ENCODE results near the gene COL6A5. TPM values are rescaled to one million over a fixed set of nuclear protein-coding genes. Genes with fewer than 3 reads are reported as not detected.

COL6A5 gene
- total RNA-seq, 1 donor from 2014 or later = not detected

GRCh38 chr3:130509008-130509407 is 163.5 kb downstream of the COL6A5 start:
- no peak for DNase-seq (ENCODE audit: low spot score)
- ATAC-seq = no peak

GRCh38 chr3:130514681-130515080 is 169.2 kb downstream of the COL6A5 start:
- ATAC-seq (no peak), DNase-seq (ENCODE audit: low spot score) (no peak)

- ATAC-seq (no peak), DNase-seq (ENCODE audit: low spot score) (no peak)
Observed at GRCh38 chr3:130515755-130516154, 170.3 kb downstream of the COL6A5 start.

GRCh38 chr3:130516645-130517512 is 171.4 kb downstream of the COL6A5 start, which contains the start of gene COL6A6:
Gene COL6A6, plus strand, starts transcription at chr3:130517177. Its CDS starts 43,188 bp downstream, at chr3:130560365.
- ATAC-seq = no peak
- no peak for DNase-seq (ENCODE audit: low spot score)

DNA sequence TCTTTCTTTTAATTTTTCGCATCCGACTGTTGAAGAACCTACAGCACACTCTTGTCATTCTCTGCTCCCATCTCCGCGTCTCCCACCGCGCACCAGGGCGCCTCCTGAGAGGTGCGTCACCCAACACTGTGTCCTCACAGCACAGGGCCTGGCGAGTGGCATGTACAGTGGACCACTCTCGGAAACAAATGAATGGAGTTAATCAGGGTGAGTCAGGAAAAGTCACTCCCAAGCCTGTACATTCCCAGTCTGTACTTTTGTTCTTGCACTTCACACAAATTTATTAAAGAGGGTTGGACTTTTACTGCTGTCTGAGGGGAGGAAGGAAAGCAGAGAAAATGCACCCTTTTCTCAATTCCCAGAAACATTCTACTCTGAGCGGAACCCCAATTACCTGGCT is 172.1 kb downstream of the COL6A5 start:
- DNase-seq (ENCODE audit: low spot score) = no peak
- no peak for ATAC-seq

DNA sequence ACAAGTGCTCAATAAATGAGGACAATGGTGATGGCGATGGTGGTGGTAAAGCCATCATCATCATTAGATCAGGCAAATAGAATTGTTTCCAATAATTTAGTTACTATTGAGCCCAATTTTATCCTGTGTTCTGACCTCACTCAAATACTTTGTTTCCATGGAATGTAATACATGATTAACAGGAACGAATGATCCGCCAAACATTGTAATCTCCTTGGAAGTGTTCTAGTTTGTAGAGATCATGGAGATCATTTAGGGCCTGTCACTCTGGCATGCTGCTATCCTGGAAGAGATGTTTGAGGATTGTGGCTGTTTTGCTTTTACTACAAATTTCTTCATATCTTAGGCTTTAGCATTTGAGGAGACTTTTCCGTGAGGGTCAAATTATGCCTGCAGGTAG is 174.3 kb downstream of the COL6A5 start:
- ATAC-seq = no peak
- no peak for DNase-seq (ENCODE audit: low spot score)

- DNase-seq (ENCODE audit: low spot score) (no peak), ATAC-seq (no peak)
Observed at GRCh38 chr3:130522399-130522798, 176.9 kb downstream of the COL6A5 start.

DNA sequence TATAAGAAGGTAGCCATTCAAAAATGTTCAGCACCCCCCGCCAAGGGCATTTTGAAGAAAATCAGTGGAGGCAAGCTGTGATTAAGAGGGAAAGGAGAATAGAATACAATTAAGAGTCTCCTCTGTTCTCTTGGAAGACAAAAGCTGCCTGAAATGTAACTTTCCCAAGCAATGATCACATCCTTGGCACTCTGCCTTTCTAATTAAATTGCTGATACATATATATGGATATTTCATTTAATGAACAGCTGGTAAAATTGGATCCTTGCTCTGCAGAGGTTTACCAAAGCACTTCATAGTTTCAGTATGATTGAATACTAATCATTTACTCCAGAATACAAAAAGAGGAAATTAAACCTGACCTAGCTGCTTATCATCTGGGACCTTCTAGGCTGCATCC is 182.0 kb downstream of the COL6A5 start:
- ATAC-seq (no peak), DNase-seq (ENCODE audit: low spot score) (no peak)

GRCh38 chr3:130528120-130528519 is 182.6 kb downstream of the COL6A5 start:
- ATAC-seq = no peak

GRCh38 chr3:130529486-130530215 is 184.2 kb downstream of the COL6A5 start:
- ATAC-seq (no peak), DNase-seq (ENCODE audit: low spot score) (no peak)

More at GRCh38 chr3:130528120-130528519, 182.6 kb downstream of the COL6A5 start:
- DNase-seq (ENCODE audit: low spot score) = no peak

- no peak for ATAC-seq
- no peak for DNase-seq (ENCODE audit: low spot score)
Observed at GRCh38 chr3:130533247-130533646, 187.8 kb downstream of the COL6A5 start.

Other genes starting within 250 kb of the COL6A5 start
- 0.03 TPM for gene COL6A6, start 171.5 kb downstream of the COL6A5 start, total RNA-seq

Measured in left lobe of liver (tissue), 2 donors.